ENCODE measurements around the gene PABPC3. TPM values are rescaled to one million over a fixed set of nuclear protein-coding genes. Genes with fewer than 3 reads are reported as not detected.

Gene PABPC3
- 0.10 and 0.13 TPM in 2 replicates for total RNA-seq

GRCh38 chr13:25095851-25096453 lies at the start of gene PABPC3:
PABPC3 (plus strand) TSS chr13:25096136; CDS start chr13:25096199, 63 bp downstream.

Other genes starting within 250 kb of the PABPC3 start
- gene AMER2, start 76.2 kb downstream of the PABPC3 start, total RNA-seq = not detected in 2 replicates
- gene MTMR6, start 191.4 kb downstream of the PABPC3 start, total RNA-seq = 21.5 and 27.0 TPM in 2 replicates
- 54.7 and 60.1 TPM in 2 replicates for gene NUP58, start 205.5 kb downstream of the PABPC3 start, total RNA-seq